Astrocyte (in vitro differentiated cells and primary cell): ENCODE measurements around the gene IGF2R. TPM values are rescaled to one million over a fixed set of nuclear protein-coding genes. Genes with fewer than 3 reads are reported as not detected.

Experiments
- DNase-seq: peaks from one replicate; pipeline ENCODE4 v3.0.0-alpha.2; 2010; ENCODE audit warnings: low read depth
- FAIRE-seq: peaks from 2 replicates; lab custom pipeline; 2011; peaks lifted over from hg19 to GRCh38; lab: Jason Lieb, UNC
- H2AFZ ChIP-seq: 2 replicates; pipeline ENCODE4 v1.6.0; 2012; ENCODE audit warnings: low read depth, low read length, inconsistent platforms
- H3K27ac ChIP-seq: 2 replicates; pipeline ENCODE4 v1.5.1; 2011; ENCODE audit warnings: low read depth, low read length, inconsistent platforms
- H3K27me3 ChIP-seq: 2 replicates; pipeline ENCODE4 v1.6.0; 2011; ENCODE audit warnings: low read length, inconsistent platforms; ENCODE audit not compliant: insufficient read depth
- H3K36me3 ChIP-seq: 2 replicates; pipeline ENCODE4 v1.5.1; 2011; ENCODE audit warnings: low read length, inconsistent platforms; ENCODE audit not compliant: insufficient read depth
- H3K4me1 ChIP-seq: 2 replicates; pipeline ENCODE4 v1.5.1; 2011; ENCODE audit warnings: low read length, inconsistent platforms; ENCODE audit not compliant: insufficient read depth
- H3K4me2 ChIP-seq: 2 replicates; pipeline ENCODE4 v1.6.0; 2012; ENCODE audit warnings: low read length, inconsistent platforms
- H3K4me3 ChIP-seq: 2 replicates; pipeline ENCODE4 v1.5.1; 2011; ENCODE audit warnings: low read depth, mild to moderate bottlenecking, low read length, inconsistent platforms; ENCODE audit not compliant: insufficient read depth
- H3K79me2 ChIP-seq: 2 replicates; pipeline ENCODE4 v1.6.0; 2012; ENCODE audit warnings: mild to moderate bottlenecking, low read length, inconsistent platforms; ENCODE audit not compliant: insufficient read depth
- H3K9ac ChIP-seq: 2 replicates; pipeline ENCODE4 v1.6.0; 2012; ENCODE audit warnings: mild to moderate bottlenecking, low read length, inconsistent platforms
- H3K9me3 ChIP-seq: 2 replicates; pipeline ENCODE4 v1.5.1; 2012; ENCODE audit warnings: low read depth, mild to moderate bottlenecking, low read length, inconsistent platforms; ENCODE audit not compliant: insufficient read depth
- H4K20me1 ChIP-seq: 2 replicates; pipeline ENCODE4 v1.6.0; 2012; ENCODE audit warnings: low read length, inconsistent platforms; ENCODE audit not compliant: insufficient read depth
- H3K27ac Mint-ChIP-seq: one replicate; pipeline ENCODE4 v1.8.0; 2021; ENCODE audit warnings: mild to moderate bottlenecking, mixed read lengths; ENCODE audit not compliant: unreplicated experiment
- H3K27me3 Mint-ChIP-seq: one replicate; pipeline ENCODE4 v1.8.0; 2021; ENCODE audit warnings: low read depth, mixed read lengths; ENCODE audit not compliant: unreplicated experiment
- H3K36me3 Mint-ChIP-seq: one replicate; pipeline ENCODE4 v1.8.0; 2021; ENCODE audit warnings: low read depth, mixed read lengths; ENCODE audit not compliant: unreplicated experiment
- H3K4me1 Mint-ChIP-seq: one replicate; pipeline ENCODE4 v1.8.0; 2021; ENCODE audit warnings: low read depth, mixed read lengths; ENCODE audit not compliant: unreplicated experiment
- H3K4me3 Mint-ChIP-seq: one replicate; pipeline ENCODE4 v1.8.0; 2021; ENCODE audit warnings: mild to moderate bottlenecking, moderate library complexity, mixed read lengths; ENCODE audit not compliant: unreplicated experiment
- H3K9me3 Mint-ChIP-seq: one replicate; pipeline ENCODE4 v1.8.0; 2021; ENCODE audit warnings: mild to moderate bottlenecking, mixed read lengths; ENCODE audit not compliant: unreplicated experiment
- EZH2 ChIP-seq: IDR thresholded peaks from 2 replicates; pipeline ENCODE4 v1.6.1; 2012; ENCODE audit warnings: mild to moderate bottlenecking, low read length, inconsistent platforms; ENCODE audit not compliant: insufficient read depth
- total RNA-seq: library from RNA; stranded (reverse); gene quantifications from 2 replicates; pipeline ENCODE4 v1.2.1, GENCODE V29; 2021
- TF ChIP-seq, protein P1 (sequence below): IDR thresholded peaks from 2 replicates; pipeline ENCODE4 v1.5.1; 2011; ENCODE audit warnings: low read depth, mild to moderate bottlenecking, inconsistent platforms, low read length, moderate library complexity; ENCODE audit not compliant: insufficient read depth

The IGF2R gene
- total RNA-seq, 1 donor from 2014 or later, result 173 TPM

- Mint-ChIP-seq H3K27ac (no peak overlapping the region), H3K4me3 (no peak overlapping the region)
Measured at GRCh38 chr6:160060920-160061447, 92.1 kb downstream of the IGF2R start.

GRCh38 chr6:160063771-160064413, 95.0 kb downstream of the IGF2R start:
- Mint-ChIP-seq H3K4me1 (no peaks in the 10 kb centered on the region), H3K4me3 (no peak overlapping the region), H3K9me3 (no peaks in the 10 kb centered on the region), H3K27ac (no peak overlapping the region), H3K36me3 (peaks cover 18% of the 10 kb centered on the region), H3K27me3 (no peaks in the 10 kb centered on the region)
- H3K4me1 ChIP-seq, result no peaks in the 10 kb centered on the region
- no peaks in the 10 kb centered on the region for H3K9me3 ChIP-seq
- H3K4me3 ChIP-seq, result no peak overlapping the region
- DNase-seq (no peak), FAIRE-seq (no peak)
- no peaks in the 10 kb centered on the region for H3K27me3 ChIP-seq
- no peak overlapping the region for H3K27ac ChIP-seq
- no peaks in the 10 kb centered on the region for H4K20me1 ChIP-seq
- H3K4me2 ChIP-seq, result no peak overlapping the region
- H3K79me2 ChIP-seq, result no peaks in the 10 kb centered on the region
- peaks cover 45% of the 10 kb centered on the region for H3K36me3 ChIP-seq
- TF ChIP-seq, protein P1, sequence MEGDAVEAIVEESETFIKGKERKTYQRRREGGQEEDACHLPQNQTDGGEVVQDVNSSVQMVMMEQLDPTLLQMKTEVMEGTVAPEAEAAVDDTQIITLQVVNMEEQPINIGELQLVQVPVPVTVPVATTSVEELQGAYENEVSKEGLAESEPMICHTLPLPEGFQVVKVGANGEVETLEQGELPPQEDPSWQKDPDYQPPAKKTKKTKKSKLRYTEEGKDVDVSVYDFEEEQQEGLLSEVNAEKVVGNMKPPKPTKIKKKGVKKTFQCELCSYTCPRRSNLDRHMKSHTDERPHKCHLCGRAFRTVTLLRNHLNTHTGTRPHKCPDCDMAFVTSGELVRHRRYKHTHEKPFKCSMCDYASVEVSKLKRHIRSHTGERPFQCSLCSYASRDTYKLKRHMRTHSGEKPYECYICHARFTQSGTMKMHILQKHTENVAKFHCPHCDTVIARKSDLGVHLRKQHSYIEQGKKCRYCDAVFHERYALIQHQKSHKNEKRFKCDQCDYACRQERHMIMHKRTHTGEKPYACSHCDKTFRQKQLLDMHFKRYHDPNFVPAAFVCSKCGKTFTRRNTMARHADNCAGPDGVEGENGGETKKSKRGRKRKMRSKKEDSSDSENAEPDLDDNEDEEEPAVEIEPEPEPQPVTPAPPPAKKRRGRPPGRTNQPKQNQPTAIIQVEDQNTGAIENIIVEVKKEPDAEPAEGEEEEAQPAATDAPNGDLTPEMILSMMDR, result no peak
- TF ChIP-seq EZH2, result no peak
- H2AFZ ChIP-seq, result no peak overlapping the region
- no peak overlapping the region for H3K9ac ChIP-seq

More at GRCh38 chr6:160060920-160061447, 92.1 kb downstream of the IGF2R start:
- Mint-ChIP-seq H3K9me3 (no peaks in the 10 kb centered on the region), H3K36me3 (peaks cover 18% of the 10 kb centered on the region), H3K27me3 (no peaks in the 10 kb centered on the region), H3K4me1 (no peaks in the 10 kb centered on the region)
- H4K20me1 ChIP-seq, result peaks cover 14% of the 10 kb centered on the region
- peaks cover 60% of the 10 kb centered on the region for H3K36me3 ChIP-seq
- H3K4me1 ChIP-seq, result no peaks in the 10 kb centered on the region
- H3K9me3 ChIP-seq, result no peaks in the 10 kb centered on the region
- no peak overlapping the region for H3K4me2 ChIP-seq
- no peak for DNase-seq
- no peaks in the 10 kb centered on the region for H3K27me3 ChIP-seq
- no peak overlapping the region for H3K4me3 ChIP-seq
- FAIRE-seq, result no peak
- H3K79me2 ChIP-seq, result no peaks in the 10 kb centered on the region
- TF ChIP-seq EZH2, result no peak
- TF ChIP-seq, protein P1, result no peak
- no peak overlapping the region for H2AFZ ChIP-seq
- H3K9ac ChIP-seq, result no peak overlapping the region
- H3K27ac ChIP-seq, result no peak overlapping the region

DNA sequence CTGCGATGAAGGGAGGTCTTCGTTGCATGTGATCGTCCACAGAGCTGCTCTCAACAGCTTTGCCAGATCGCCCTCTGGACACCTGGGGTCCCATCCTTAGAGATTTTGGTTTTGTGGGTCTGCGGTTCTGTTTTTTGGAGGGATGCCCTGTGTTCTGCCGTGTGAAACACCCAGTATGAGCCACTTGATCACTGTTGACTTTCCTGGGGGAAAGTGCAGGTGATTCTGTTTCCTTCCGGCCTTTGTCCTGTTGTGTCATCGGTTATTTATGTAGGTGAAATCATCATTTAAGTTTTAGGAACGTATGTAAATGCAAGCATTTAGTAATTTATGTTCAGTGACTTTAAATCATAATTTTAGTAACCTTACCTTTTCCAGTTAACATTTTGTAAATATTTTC, 96.3 kb downstream of the IGF2R start:
- Histone ChIP-seq H3K79me2 (no peaks in the 10 kb centered on the region), H4K20me1 (no peaks in the 10 kb centered on the region), H3K27ac (no peak overlapping the region), H2AFZ (no peak overlapping the region), H3K4me2 (no peak overlapping the region), H3K4me1 (no peaks in the 10 kb centered on the region), H3K9me3 (no peaks in the 10 kb centered on the region), H3K4me3 (no peak overlapping the region), H3K27me3 (no peaks in the 10 kb centered on the region), H3K9ac (no peak overlapping the region), H3K36me3 (peaks cover 46% of the 10 kb centered on the region)
- Mint-ChIP-seq H3K4me3 (no peak overlapping the region), H3K4me1 (no peaks in the 10 kb centered on the region), H3K27ac (no peak overlapping the region), H3K27me3 (no peaks in the 10 kb centered on the region), H3K36me3 (peaks cover 23% of the 10 kb centered on the region), H3K9me3 (no peaks in the 10 kb centered on the region)
- DNase-seq (no peak), FAIRE-seq (no peak)
- TF ChIP-seq EZH2, result no peak
- TF ChIP-seq, protein P1, result no peak
